Thoracic aorta (tissue), 2 donors: Measurements from ENCODE around the gene SKP2. TPM values are rescaled to one million over a fixed set of nuclear protein-coding genes. Genes with fewer than 3 reads are reported as not detected.

Experiments used
- ATAC-seq: fragments of 150-250 bp; one replicate; pipeline ENCODE4 v1.8.0; 2017; ENCODE audit warnings: low read depth; ENCODE audit not compliant: insufficient number of reproducible peaks, low FRiP score
- DNase-seq: peaks from one replicate; pipeline ENCODE4 v3.0.0-alpha.2; 2020; ENCODE audit warnings: low spot score
- H3K27ac ChIP-seq, 2 donors: fragments of 200-600 bp; sonication (generic); 1 replicate in 1 of 2; 2 replicates in 1 of 2; pipeline ENCODE4 v1.5.1; 2016; ENCODE audit warnings: mild to moderate bottlenecking in 2 of 2, moderate library complexity in 2 of 2
- H3K27me3 ChIP-seq: fragments of 200-600 bp; sonication (generic); replicated peaks from 2 replicates; pipeline ENCODE4 v1.6.0; 2016; ENCODE audit warnings: mild to moderate bottlenecking; ENCODE audit not compliant: insufficient read depth
- H3K36me3 ChIP-seq: fragments of 200-600 bp; sonication (generic); one replicate; pipeline ENCODE4 v1.5.1; 2016
- H3K4me1 ChIP-seq, 2 donors: fragments of 200-600 bp; sonication (generic); 1 replicate in 1 of 2; 2 replicates in 1 of 2; pipeline versions ENCODE4 v1.5.1 to v1.6.0; 2016; ENCODE audit warnings: low read depth in 2 of 2, mild to moderate bottlenecking in 1 of 2; ENCODE audit not compliant: control insufficient read depth in 1 of 2
- H3K4me3 ChIP-seq: fragments of 200-600 bp; sonication (generic); 2 replicates; pipeline ENCODE4 v1.5.1; 2016; ENCODE audit warnings: mild to moderate bottlenecking
- H3K9me3 ChIP-seq: fragments of 200-600 bp; sonication (generic); 2 replicates; pipeline ENCODE4 v1.5.1; 2016
- CTCF ChIP-seq: fragments of 200-600 bp; sonication (generic); IDR thresholded peaks from one replicate; pipeline ENCODE4 v1.5.1; 2019; ENCODE audit warnings: antibody characterized with exemption
- total RNA-seq, 2 donors: library from RNA; depleted of rRNA; stranded (reverse); fragments of >200 nt; gene quantifications; one replicate each; pipeline versions ENCODE4 v1.1.0 to v1.2.3, GENCODE V29; 2016

Gene SKP2
- total RNA-seq, 2 donors from 2014 or later = 6.4 to 7.8 TPM

- DNase-seq = no peak
- Histone ChIP-seq H3K36me3 (peaks cover 11% of the 10 kb centered on the region), H3K4me3 (no peak overlapping the region), H3K27ac (no peak overlapping the region), H3K27me3 (no peaks in the 10 kb centered on the region), H3K9me3 (no peaks in the 10 kb centered on the region), H3K4me1 (no peaks in the 10 kb centered on the region)
- TF ChIP-seq CTCF = no peak
- ATAC-seq = no peak
Observed at GRCh38 chr5:36208786-36209185, 56.9 kb downstream of the SKP2 start.

GRCh38 chr5:36209664-36210063 lies 57.8 kb downstream of the SKP2 start:
- ATAC-seq (no peak), DNase-seq (no peak)
- H3K4me3 ChIP-seq = no peak overlapping the region
- H3K27ac ChIP-seq = no peak overlapping the region
- no peak for TF ChIP-seq CTCF
- H3K36me3 ChIP-seq = peaks cover 19% of the 10 kb centered on the region
- H3K27me3 ChIP-seq = no peaks in the 10 kb centered on the region
- H3K9me3 ChIP-seq = no peaks in the 10 kb centered on the region
- H3K4me1 ChIP-seq = no peaks in the 10 kb centered on the region

- Histone ChIP-seq H3K4me3 (no peak overlapping the region), H3K4me1 (no peaks in the 10 kb centered on the region), H3K27me3 (no peaks in the 10 kb centered on the region), H3K27ac (no peak overlapping the region), H3K36me3 (peaks cover 20% of the 10 kb centered on the region), H3K9me3 (no peaks in the 10 kb centered on the region)
- ATAC-seq (no peak), DNase-seq (no peak)
- TF ChIP-seq CTCF = no peak
Observed at GRCh38 chr5:36214436-36214835, 62.5 kb downstream of the SKP2 start.

- Histone ChIP-seq H3K4me1 (no peaks in the 10 kb centered on the region), H3K27me3 (no peaks in the 10 kb centered on the region), H3K27ac (no peak overlapping the region), H3K36me3 (peaks cover 26% of the 10 kb centered on the region), H3K9me3 (no peaks in the 10 kb centered on the region), H3K4me3 (no peak overlapping the region)
- no peak for TF ChIP-seq CTCF
- no peak for ATAC-seq
- no peak for DNase-seq
Observed at GRCh38 chr5:36215910-36216309, 64.0 kb downstream of the SKP2 start.

- peaks cover 36% of the 10 kb centered on the region for H3K36me3 ChIP-seq
Observed at GRCh38 chr5:36217567-36217966, 65.7 kb downstream of the SKP2 start.

More at GRCh38 chr5:36217567-36217966, 65.7 kb downstream of the SKP2 start:
- Histone ChIP-seq H3K4me3 (no peak overlapping the region), H3K27ac (no peak overlapping the region), H3K9me3 (no peaks in the 10 kb centered on the region), H3K4me1 (no peaks in the 10 kb centered on the region), H3K27me3 (no peaks in the 10 kb centered on the region)
- ATAC-seq (no peak), DNase-seq (no peak)
- TF ChIP-seq CTCF = no peak
